Heart left ventricle (tissue), 13 donors: Measurements from ENCODE around the gene UTP18.
"Not testable (repeated sequence)": the region's sequence is repeated elsewhere in the genome, so short reads cannot be mapped to it uniquely, and the experiment has no call there.

ENCODE experiments used
- CTCF ChIP-seq, 12 donors: fragments of 200-600 bp; sonication (generic) in 4 of 12; IDR thresholded peaks; one replicate each; pipeline versions ENCODE4 v1.5.0 to v1.8.0; 2018 to 2022; ENCODE audit warnings: antibody characterized with exemption in 12 of 12, mild to moderate bottlenecking in 5 of 12
- POLR2A ChIP-seq, 2 donors: fragments of 450-650 bp; IDR thresholded peaks; one replicate each; pipeline ENCODE4 v1.6.1; 2017; ENCODE audit warnings: antibody characterized with exemption in 2 of 2, mild to moderate bottlenecking in 2 of 2, moderate library complexity in 2 of 2
- donor health status: ischemic (EF 13 %, LVEDD 7.1; RV severe dilation, severe dysfunction).
- donor health status: DM: no; HTN: yes; CAD: no.
- donor health status: DM: no; HTN: no; CAD: no.
- donor health status: ischemic (EF 25% LVEDD 6.9; RV normal size, moderate dysfunction).
- donor health status: ischemic (EF 25% LVEDD 5.7; RV mildly dilated, moderate dysfunction).
- donor health status: ischemic (EF 35%, LVEDD 5.7; RV mildly dilated, moderate dysfunction).
- donor health status: nonischemic (EF 11% LVEDD 7.7; RV severe dilation, severe dysfunction).
- donor health status: DM: yes; HTN: yes; CAD: no.
- donor health status: PGD.
- donor health status: ischemic (EF 29% LVEDD 5.4; RV normal size, mild dysfunction).
- donor health status: nonischemic (EF 23%, LVEDD 6.1; RV moderate dilation, normal function).

- not testable (repeated sequence) for TF ChIP-seq POLR2A, CTCF (IDR thresholded peaks at IDR 0.05)
Measured at GRCh38 chr17:51312003-51312402, 51.7 kb downstream of the UTP18 start.
